Measurements from ENCODE around the gene ZDHHC19.
"Not testable (repeated sequence)": the region's sequence is repeated elsewhere in the genome, so short reads cannot be mapped to it uniquely, and the experiment has no call there.

ZDHHC19 gene

GRCh38 chr3:196210673-196211556, at the start of gene ZDHHC19:
Gene ZDHHC19, minus strand, starts transcription at chr3:196211400. Its CDS starts 85 bp downstream, at chr3:196211315.
- no peak for DNase-seq (ENCODE audit: low spot score)

- DNase-seq (ENCODE audit: low spot score) = no peak
Observed at GRCh38 chr3:196260784-196261183, 49.6 kb upstream of the ZDHHC19 start.

- DNase-seq (ENCODE audit: low spot score) = no peak
Observed at GRCh38 chr3:196255776-196256175, 44.6 kb upstream of the ZDHHC19 start.

GRCh38 chr3:196254376-196255283, 43.4 kb upstream of the ZDHHC19 start:
- no peak for DNase-seq (ENCODE audit: low spot score)

GRCh38 chr3:196251918-196252317, 40.7 kb upstream of the ZDHHC19 start:
- DNase-seq (ENCODE audit: low spot score) = no peak

GRCh38 chr3:196246612-196247308, 35.6 kb upstream of the ZDHHC19 start:
- DNase-seq (ENCODE audit: low spot score) = peak; percentile 17

- not testable (repeated sequence) for DNase-seq (ENCODE audit: low spot score)
Observed at GRCh38 chr3:196244166-196244565, 33.0 kb upstream of the ZDHHC19 start.

- no peak for DNase-seq (ENCODE audit: low spot score)
Observed at GRCh38 chr3:196241704-196242103, 30.5 kb upstream of the ZDHHC19 start.

- no peak for DNase-seq (ENCODE audit: low spot score)
Observed at GRCh38 chr3:196240424-196240823, 29.2 kb upstream of the ZDHHC19 start.

GRCh38 chr3:196238612-196239560, 27.7 kb upstream of the ZDHHC19 start:
- no peak for DNase-seq (ENCODE audit: low spot score)

- no peak for DNase-seq (ENCODE audit: low spot score)
Observed at GRCh38 chr3:196237203-196237602, 26.0 kb upstream of the ZDHHC19 start.

- no peak for DNase-seq (ENCODE audit: low spot score)
Observed at GRCh38 chr3:196236223-196236622, 25.0 kb upstream of the ZDHHC19 start.

GRCh38 chr3:196235452-196236122, 24.4 kb upstream of the ZDHHC19 start:
- DNase-seq (ENCODE audit: low spot score) = no peak

GRCh38 chr3:196232882-196233251, 21.7 kb upstream of the ZDHHC19 start:
- no peak for DNase-seq (ENCODE audit: low spot score)

- DNase-seq (ENCODE audit: low spot score) = no peak
Observed at GRCh38 chr3:196232154-196232881, 21.1 kb upstream of the ZDHHC19 start.

GRCh38 chr3:196227629-196228493, 16.7 kb upstream of the ZDHHC19 start:
- DNase-seq (ENCODE audit: low spot score) = peak; percentile 65

- no peak for DNase-seq (ENCODE audit: low spot score)
Observed at GRCh38 chr3:196227121-196227561, 15.9 kb upstream of the ZDHHC19 start.

- no peak for DNase-seq (ENCODE audit: low spot score)
Observed at GRCh38 chr3:196225763-196226364, 14.7 kb upstream of the ZDHHC19 start.

All from AG08395 (cell line).